ENCODE measurements around the gene PTPN1. TPM values are rescaled to one million over a fixed set of nuclear protein-coding genes. Genes with fewer than 3 reads are reported as not detected.

Gene PTPN1
- total RNA-seq, 3 donors from 2014 or later (not counting 1 experiment from before 2014, with no cell fraction given) = 52.9 to 64.5 (median 58.3) TPM

GRCh38 chr20:50607850-50608749, 97.9 kb downstream of the PTPN1 start:
- H3K36me3 Mint-ChIP-seq = no peaks in the 10 kb centered on the region

GRCh38 chr20:50608750-50609104, 98.5 kb downstream of the PTPN1 start:
- WGBS (ENCODE audit: insufficient coverage) = 94% methylated on average over 13 of the region's 13 CpGs
- ATAC-seq = no peak
- intact Hi-C loops (cut with micrococcal nuclease) = no loop called here

More at GRCh38 chr20:50607850-50608749, 97.9 kb downstream of the PTPN1 start:
- no peak for TF ChIP-seq CTCF (IDR thresholded peaks at IDR 0.05)
- H3K36me3 ChIP-seq (ENCODE audit: control insufficient read depth, insufficient read depth, low read length) = no peaks in the 10 kb centered on the region
- ATAC-seq = no peak
- no peaks in the 10 kb centered on the region for H3K9me3 Mint-ChIP-seq
- no peaks in the 10 kb centered on the region for H3K9me3 ChIP-seq (ENCODE audit: control insufficient read depth, insufficient read depth, low read length)
- intact Hi-C loops (cut with micrococcal nuclease) = no loop called here
- no peaks in the 10 kb centered on the region for H3K4me1 ChIP-seq (ENCODE audit: control insufficient read depth, insufficient read depth, low read length)
- no peak overlapping the region for H3K4me3 ChIP-seq (ENCODE audit: low read length)
- H3K27ac Mint-ChIP-seq = no peak overlapping the region
- DNase-seq = no peak
- H3K4me1 Mint-ChIP-seq = no peaks in the 10 kb centered on the region
- no peaks in the 10 kb centered on the region for H3K27me3 ChIP-seq (ENCODE audit: control insufficient read depth, insufficient read depth, low read length)
- no peaks in the 10 kb centered on the region for H3K27me3 Mint-ChIP-seq (ENCODE audit: low read depth in 2 of 2)
- 84% methylated on average over 32 of the region's 32 CpGs for WGBS (ENCODE audit: insufficient coverage)
- no peak overlapping the region for H3K4me3 Mint-ChIP-seq
- no peak overlapping the region for H3K27ac ChIP-seq (ENCODE audit: low read length)

GRCh38 chr20:50609438-50609989, 99.3 kb downstream of the PTPN1 start:
- no peak for TF ChIP-seq CTCF (IDR thresholded peaks at IDR 0.05)
- Mint-ChIP-seq H3K4me3 (no peak overlapping the region), H3K27ac (no peak overlapping the region), H3K9me3 (no peaks in the 10 kb centered on the region), H3K4me1 (no peaks in the 10 kb centered on the region), H3K36me3 (no peaks in the 10 kb centered on the region), H3K27me3 (ENCODE audit: low read depth in 2 of 2) (no peaks in the 10 kb centered on the region)
- H3K4me1 ChIP-seq (ENCODE audit: control insufficient read depth, insufficient read depth, low read length) = no peaks in the 10 kb centered on the region
- 94% methylated on average over 28 of the region's 28 CpGs for WGBS (ENCODE audit: insufficient coverage)
- H3K27ac ChIP-seq (ENCODE audit: low read length) = no peak overlapping the region
- no peak for ATAC-seq
- intact Hi-C loops (cut with micrococcal nuclease) = no loop called here
- DNase-seq = no peak
- no peaks in the 10 kb centered on the region for H3K9me3 ChIP-seq (ENCODE audit: control insufficient read depth, insufficient read depth, low read length)
- H3K27me3 ChIP-seq (ENCODE audit: control insufficient read depth, insufficient read depth, low read length) = no peaks in the 10 kb centered on the region
- no peaks in the 10 kb centered on the region for H3K36me3 ChIP-seq (ENCODE audit: control insufficient read depth, insufficient read depth, low read length)
- H3K4me3 ChIP-seq (ENCODE audit: low read length) = no peak overlapping the region

More at GRCh38 chr20:50608750-50609104, 98.5 kb downstream of the PTPN1 start:
- Mint-ChIP-seq H3K36me3 (no peaks in the 10 kb centered on the region), H3K9me3 (no peaks in the 10 kb centered on the region), H3K4me3 (no peak overlapping the region), H3K27me3 (ENCODE audit: low read depth in 2 of 2) (no peaks in the 10 kb centered on the region), H3K4me1 (no peaks in the 10 kb centered on the region), H3K27ac (no peak overlapping the region)
- Histone ChIP-seq H3K4me1 (ENCODE audit: control insufficient read depth, insufficient read depth, low read length) (no peaks in the 10 kb centered on the region), H3K4me3 (ENCODE audit: low read length) (no peak overlapping the region), H3K36me3 (ENCODE audit: control insufficient read depth, insufficient read depth, low read length) (no peaks in the 10 kb centered on the region), H3K27ac (ENCODE audit: low read length) (no peak overlapping the region), H3K27me3 (ENCODE audit: control insufficient read depth, insufficient read depth, low read length) (no peaks in the 10 kb centered on the region), H3K9me3 (ENCODE audit: control insufficient read depth, insufficient read depth, low read length) (no peaks in the 10 kb centered on the region)
- DNase-seq = no peak
- no peak for TF ChIP-seq CTCF (IDR thresholded peaks at IDR 0.05)

All from natural killer cell (primary cell).